Activated CD8-positive, alpha-beta memory T cell treated with anti-CD3 and anti-CD28 coated beads, Interleukin-2, amount 10 ng/mL, durations not matched to agents 7 days and 5 days (primary cell): ENCODE measurements around the gene LRRC26. TPM values are rescaled to one million over a fixed set of nuclear protein-coding genes. Genes with fewer than 3 reads are reported as not detected.

Source experiments
- ATAC-seq: fragments of 150-1000 bp; cut with Tn5 transposase; one replicate; pipeline ENCODE4 v1.10.0; 2021; ENCODE audit warnings: moderate library complexity
- CTCF ChIA-PET: fragments of 350-600 bp; sonication (Branson Sonifier 250); formaldehyde crosslinking; loops from one replicate; lab custom pipeline; 2021; ENCODE audit warnings: antibody characterized with exemption; lab: Charles Lee
- DNase-seq: peaks from one replicate; pipeline ENCODE4 v3.0.0-alpha.2; 2020
- H3K27ac Mint-ChIP-seq: one replicate; pipeline ENCODE4 v1.8.0; 2021; ENCODE audit warnings: mild to moderate bottlenecking, mixed read lengths
- H3K27me3 Mint-ChIP-seq: one replicate; pipeline ENCODE4 v1.8.0; 2021; ENCODE audit warnings: mixed read lengths
- H3K36me3 Mint-ChIP-seq: one replicate; pipeline ENCODE4 v1.8.0; 2021; ENCODE audit warnings: mild to moderate bottlenecking, mixed read lengths
- H3K4me1 Mint-ChIP-seq: one replicate; pipeline ENCODE4 v1.8.0; 2021; ENCODE audit warnings: mixed read lengths
- H3K4me3 Mint-ChIP-seq: one replicate; pipeline ENCODE4 v1.8.0; 2021; ENCODE audit warnings: mild to moderate bottlenecking, moderate library complexity, mixed read lengths
- H3K9me3 Mint-ChIP-seq: one replicate; pipeline ENCODE4 v1.8.0; 2022; ENCODE audit warnings: low read depth, mixed read lengths
- total RNA-seq, 2 experiments: library from RNA; stranded (reverse); gene quantifications; one replicate each; pipeline ENCODE4 v1.2.3, GENCODE V29; 2021

LRRC26 gene
- total RNA-seq, 2 experiments from 2014 or later: 0.30 TPM; not detected in 1

DNA sequence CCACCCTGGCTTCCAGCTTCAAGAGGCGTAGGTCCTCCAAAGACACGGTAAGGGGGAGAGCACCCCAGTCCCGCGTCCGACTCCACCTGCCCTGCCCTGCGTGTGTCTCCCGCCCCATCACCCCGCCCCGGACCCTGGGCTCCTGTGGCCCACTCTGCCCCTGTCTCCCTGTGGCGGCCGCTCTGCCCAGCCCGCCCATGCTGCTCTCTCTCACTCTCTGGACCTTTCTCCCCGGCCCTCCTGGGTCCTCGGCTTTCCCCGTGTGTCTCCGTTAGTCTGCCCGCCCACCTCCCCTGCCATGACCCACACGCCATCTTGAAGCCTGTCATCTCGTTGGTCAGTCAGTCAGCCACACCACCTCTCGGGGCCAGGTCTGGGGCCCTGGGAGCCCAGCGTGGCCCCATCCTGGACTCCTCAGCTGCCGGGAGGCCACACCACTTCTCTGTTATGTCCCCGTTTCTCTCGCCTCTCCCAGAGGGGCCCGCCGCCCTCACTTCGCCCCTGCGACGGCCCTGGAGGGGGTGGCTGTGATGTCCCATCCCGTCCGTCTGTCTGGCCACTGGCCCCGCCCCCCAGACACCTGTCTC lies 4.5 kb downstream of the LRRC26 start:
- CTCF ChIA-PET: interaction anchor here (1.6 kb wide), 1 partner anchor 11 kb away, joined by 4 read pairs; no protein-coding TSS in a partner anchor
- no peak for DNase-seq
- Mint-ChIP-seq H3K27ac (no peak overlapping the region), H3K36me3 (no peaks in the 10 kb centered on the region), H3K9me3 (no peaks in the 10 kb centered on the region), H3K4me1 (no peaks in the 10 kb centered on the region), H3K27me3 (peaks cover 34% of the 10 kb centered on the region), H3K4me3 (no peak overlapping the region)
- ATAC-seq: no peak

DNA sequence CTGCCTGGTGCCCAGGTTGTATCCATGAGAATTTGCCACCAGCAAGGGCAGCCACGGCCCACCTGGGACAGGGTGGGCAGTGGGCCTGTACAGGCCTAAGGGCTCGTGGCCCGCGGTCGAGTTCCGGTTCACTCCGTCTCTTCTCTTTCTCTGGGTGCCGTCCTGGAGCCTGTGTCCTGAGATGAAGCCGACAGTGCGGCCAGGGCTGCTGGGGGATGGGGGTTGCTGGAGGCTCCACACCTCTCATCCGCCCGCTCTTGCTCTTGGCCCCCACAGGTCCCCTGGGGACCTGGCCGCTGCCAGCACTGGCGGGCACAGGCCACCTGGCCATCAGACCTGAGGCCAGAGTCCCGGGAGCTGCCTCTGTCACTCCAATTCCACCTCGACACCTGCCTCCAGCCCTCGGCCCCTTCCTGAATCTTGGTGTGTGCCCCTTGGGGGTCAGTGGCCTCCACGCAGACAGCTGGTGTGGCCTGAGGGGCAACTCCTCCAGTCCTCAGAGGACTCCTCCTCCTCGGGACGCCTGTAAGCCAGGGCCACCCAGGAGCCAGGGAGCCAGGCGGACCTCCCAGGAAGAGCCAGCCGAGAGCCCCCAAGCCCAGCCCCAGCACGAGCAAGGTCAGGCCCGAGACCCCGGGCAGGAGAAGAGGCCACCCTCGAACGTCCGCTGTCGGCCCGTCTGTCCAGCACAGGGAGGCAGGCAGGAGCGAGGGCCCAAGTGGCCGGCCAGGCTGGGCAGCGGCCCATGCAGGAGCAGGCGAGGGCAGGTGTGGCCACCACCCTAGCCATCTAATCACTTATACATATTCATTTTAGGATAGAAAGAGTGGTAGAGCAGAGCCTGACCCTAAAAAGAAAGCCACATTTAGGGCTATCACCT lies 5.2 kb downstream of the LRRC26 start:
- CTCF ChIA-PET: interaction anchor here (1.6 kb wide), 1 partner anchor 12 kb away, joined by 4 read pairs; no protein-coding TSS in a partner anchor
- Mint-ChIP-seq H3K4me3 (no peak overlapping the region), H3K36me3 (no peaks in the 10 kb centered on the region), H3K4me1 (no peaks in the 10 kb centered on the region), H3K27me3 (peaks cover 35% of the 10 kb centered on the region), H3K9me3 (no peaks in the 10 kb centered on the region), H3K27ac (no peak overlapping the region)
- DNase-seq (no peak), ATAC-seq (no peak)

DNA sequence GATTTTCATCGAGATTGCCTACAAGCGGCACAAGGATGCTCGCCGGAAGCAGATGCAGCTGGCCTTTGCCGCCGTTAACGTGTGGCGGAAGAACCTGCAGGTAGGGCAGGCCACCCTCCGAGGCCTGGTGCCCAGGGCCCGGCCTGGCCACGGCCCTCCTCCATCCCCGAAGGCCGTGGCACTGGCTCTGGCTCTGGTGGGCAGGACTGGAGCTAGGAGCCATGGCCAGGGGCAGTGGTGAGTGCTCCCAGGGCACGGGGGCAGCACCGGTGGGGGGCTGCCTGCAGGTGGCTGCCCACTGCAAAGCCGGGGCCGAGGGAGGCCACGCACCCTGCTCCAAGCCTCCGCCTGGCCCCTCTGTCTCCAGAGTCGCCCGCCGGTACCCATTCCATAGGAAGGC lies 6.0 kb downstream of the LRRC26 start:
- Mint-ChIP-seq H3K4me3 (no peak overlapping the region), H3K4me1 (peaks cover 4% of the 10 kb centered on the region), H3K27ac (no peak overlapping the region), H3K9me3 (no peaks in the 10 kb centered on the region), H3K36me3 (no peaks in the 10 kb centered on the region), H3K27me3 (peaks cover 40% of the 10 kb centered on the region)
- CTCF ChIA-PET: no interaction called here
- DNase-seq: no peak
- no peak for ATAC-seq

DNA sequence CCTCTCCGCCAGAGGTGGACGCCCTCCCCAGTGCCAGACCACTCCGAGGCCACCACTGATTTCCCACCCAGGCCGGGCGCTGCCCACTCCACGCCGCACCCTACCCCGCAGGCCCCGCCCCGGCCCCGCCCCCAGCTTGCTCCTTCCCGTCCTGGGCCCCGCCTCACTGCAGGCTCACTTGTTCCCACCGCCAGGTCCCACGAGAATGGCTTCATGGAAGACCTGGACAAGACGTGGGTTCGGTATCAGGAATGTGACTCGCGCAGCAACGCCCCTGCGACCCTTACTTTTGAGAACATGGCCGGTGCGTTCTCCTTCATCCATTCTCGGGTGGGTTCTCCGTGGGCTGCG lies 6.5 kb downstream of the LRRC26 start:
- Mint-ChIP-seq H3K27ac (no peak overlapping the region), H3K36me3 (no peaks in the 10 kb centered on the region), H3K4me3 (no peak overlapping the region), H3K9me3 (no peaks in the 10 kb centered on the region), H3K4me1 (peaks cover 7% of the 10 kb centered on the region), H3K27me3 (peaks cover 41% of the 10 kb centered on the region)
- CTCF ChIA-PET: interaction anchor here (1.3 kb wide), 1 partner anchor 13 kb away, joined by 4 read pairs; no protein-coding TSS in a partner anchor
- no peak for ATAC-seq
- no peak for DNase-seq

GRCh38 chr9:137162505-137163364 lies 7.1 kb downstream of the LRRC26 start:
- Mint-ChIP-seq H3K27me3 (peaks cover 46% of the 10 kb centered on the region), H3K9me3 (no peaks in the 10 kb centered on the region), H3K27ac (no peak overlapping the region), H3K4me3 (no peak overlapping the region), H3K36me3 (no peaks in the 10 kb centered on the region), H3K4me1 (peaks cover 11% of the 10 kb centered on the region)
- ATAC-seq (no peak), DNase-seq (no peak)
- CTCF ChIA-PET: interaction anchor here (1.3 kb wide), 1 partner anchor 14 kb away, joined by 4 read pairs; no protein-coding TSS in a partner anchor

DNA sequence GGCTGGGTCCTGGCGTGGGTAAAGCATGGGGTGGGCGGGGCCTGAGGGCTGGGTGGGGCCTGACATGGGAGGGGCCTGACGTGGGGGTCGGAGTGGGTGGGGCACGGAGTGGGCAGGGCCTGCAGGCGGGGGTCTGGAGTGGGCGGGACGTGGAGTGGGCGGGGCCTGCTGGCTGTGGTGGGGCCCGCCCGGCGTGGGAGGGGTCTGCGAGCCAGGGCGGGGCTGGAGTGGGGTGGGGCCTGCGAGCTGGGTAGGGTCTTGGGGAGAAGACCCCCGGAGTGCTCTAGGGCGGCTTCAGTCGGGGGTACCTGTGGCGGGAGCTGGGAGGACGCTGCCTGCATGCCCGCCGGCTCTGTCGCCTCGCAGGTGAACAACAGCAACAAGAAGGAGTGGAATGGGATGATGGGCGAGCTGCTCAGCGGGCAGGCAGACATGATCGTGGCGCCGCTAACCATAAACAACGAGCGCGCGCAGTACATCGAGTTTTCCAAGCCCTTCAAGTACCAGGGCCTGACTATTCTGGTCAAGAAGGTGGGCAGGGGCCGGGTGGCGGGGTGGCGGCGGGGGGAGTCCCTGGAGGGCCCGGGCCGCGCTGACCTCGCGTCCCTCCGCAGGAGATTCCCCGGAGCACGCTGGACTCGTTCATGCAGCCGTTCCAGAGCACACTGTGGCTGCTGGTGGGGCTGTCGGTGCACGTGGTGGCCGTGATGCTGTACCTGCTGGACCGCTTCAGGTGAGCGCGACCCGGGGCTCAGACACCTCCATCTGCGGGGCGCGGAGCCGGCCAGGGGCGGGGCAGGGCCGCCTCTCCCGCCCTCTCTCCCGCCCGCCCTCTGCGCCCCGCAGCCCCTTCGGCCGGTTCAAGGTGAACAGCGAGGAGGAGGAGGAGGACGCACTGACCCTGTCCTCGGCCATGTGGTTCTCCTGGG lies 8.0 kb downstream of the LRRC26 start:
- no peak overlapping the region for H3K4me3 Mint-ChIP-seq
- no peaks in the 10 kb centered on the region for H3K9me3 Mint-ChIP-seq
- H3K27ac Mint-ChIP-seq: no peak overlapping the region
- DNase-seq (no peak), ATAC-seq (no peak)
- peaks cover 11% of the 10 kb centered on the region for H3K4me1 Mint-ChIP-seq
- H3K27me3 Mint-ChIP-seq: peaks cover 44% of the 10 kb centered on the region
- CTCF ChIA-PET: interaction anchor here (1.3 kb wide), 1 partner anchor 15 kb away, joined by 4 read pairs; no protein-coding TSS in a partner anchor
- H3K36me3 Mint-ChIP-seq: no peaks in the 10 kb centered on the region

GRCh38 chr9:137160716-137161557 lies 8.9 kb downstream of the LRRC26 start:
- no peak for DNase-seq
- H3K9me3 Mint-ChIP-seq: no peaks in the 10 kb centered on the region
- CTCF ChIA-PET: no interaction called here

DNA sequence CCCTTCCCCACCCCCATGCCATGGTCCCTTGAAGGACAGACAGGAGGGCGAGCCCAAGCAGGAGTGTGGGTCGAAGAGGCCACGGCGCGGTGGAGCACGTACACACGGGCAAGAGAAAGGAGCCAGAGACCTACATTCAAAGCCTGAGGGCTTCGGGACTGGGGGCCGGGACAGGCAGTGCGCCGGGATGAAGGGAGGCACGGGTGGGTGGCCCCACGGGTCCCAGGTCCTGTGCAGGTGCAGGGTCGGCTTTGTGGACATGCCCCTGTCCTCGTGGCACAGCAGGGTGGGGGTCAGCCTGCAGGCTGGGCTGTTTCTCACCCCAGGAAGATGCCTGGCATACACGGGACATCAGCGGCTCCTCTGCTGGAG lies 9.8 kb downstream of the LRRC26 start:
- Mint-ChIP-seq H3K27me3 (peaks cover 41% of the 10 kb centered on the region), H3K36me3 (no peaks in the 10 kb centered on the region), H3K9me3 (no peaks in the 10 kb centered on the region), H3K4me1 (peaks cover 13% of the 10 kb centered on the region), H3K4me3 (no peak overlapping the region), H3K27ac (no peak overlapping the region)
- no peak for DNase-seq
- CTCF ChIA-PET: no interaction called here
- no peak for ATAC-seq

More at GRCh38 chr9:137160716-137161557, 8.9 kb downstream of the LRRC26 start:
- H3K4me3 Mint-ChIP-seq: no peak overlapping the region
- H3K36me3 Mint-ChIP-seq: no peaks in the 10 kb centered on the region
- no peak overlapping the region for H3K27ac Mint-ChIP-seq
- peaks cover 13% of the 10 kb centered on the region for H3K4me1 Mint-ChIP-seq
- peaks cover 41% of the 10 kb centered on the region for H3K27me3 Mint-ChIP-seq
- no peak for ATAC-seq

- H3K4me1 Mint-ChIP-seq: peaks cover 13% of the 10 kb centered on the region
- no peak overlapping the region for H3K27ac Mint-ChIP-seq
- ATAC-seq (no peak), DNase-seq (no peak)
- peaks cover 44% of the 10 kb centered on the region for H3K27me3 Mint-ChIP-seq
- no peak overlapping the region for H3K4me3 Mint-ChIP-seq
- no peaks in the 10 kb centered on the region for H3K9me3 Mint-ChIP-seq
- CTCF ChIA-PET: interaction anchor here (1.2 to 1.8 kb wide), 2 partner anchors 17 to 113 kb away, joined by 3 to 5 read pairs; no protein-coding TSS in a partner anchor
- H3K36me3 Mint-ChIP-seq: no peaks in the 10 kb centered on the region
Observed at GRCh38 chr9:137159105-137160053, 10.5 kb downstream of the LRRC26 start.

DNA sequence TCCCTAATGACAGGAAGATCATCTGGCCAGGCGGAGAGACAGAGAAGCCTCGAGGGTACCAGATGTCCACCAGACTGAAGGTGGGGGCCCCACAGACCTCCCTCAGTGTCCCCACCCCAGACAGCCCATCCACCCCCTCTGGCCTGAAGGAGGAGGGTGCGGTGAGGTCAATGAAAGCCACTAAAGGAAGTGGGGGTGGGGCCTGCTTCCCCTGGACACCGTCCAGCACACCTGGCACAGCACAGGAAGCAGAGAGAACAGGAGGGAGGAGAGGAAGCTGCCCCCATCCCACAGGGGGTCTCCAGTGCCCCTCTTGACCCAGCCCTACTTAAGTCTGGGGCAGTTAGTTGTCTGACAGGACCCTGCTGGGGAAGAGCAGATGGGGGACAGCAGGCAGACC lies 11.2 kb downstream of the LRRC26 start:
- Mint-ChIP-seq H3K27ac (no peak overlapping the region), H3K36me3 (no peaks in the 10 kb centered on the region), H3K27me3 (peaks cover 44% of the 10 kb centered on the region), H3K4me3 (no peak overlapping the region), H3K4me1 (peaks cover 13% of the 10 kb centered on the region), H3K9me3 (no peaks in the 10 kb centered on the region)
- CTCF ChIA-PET: interaction anchor here (1.2 to 1.8 kb wide), 2 partner anchors 18 to 112 kb away, joined by 3 to 5 read pairs; no protein-coding TSS in a partner anchor
- ATAC-seq (no peak), DNase-seq (no peak)
